NCI-H2107 treated with DMSO at 0.1 percent for 48 hours (cell line): ENCODE results near the gene DHRS7B.

Source experiments
- DNase-seq: peaks from one replicate; lab custom pipeline; 2025; ENCODE audit not compliant: unreplicated experiment; lab: John Stamatoyannopoulos, UW

Gene DHRS7B

GRCh38 chr17:21233581-21234347, 107.0 kb downstream of the DHRS7B start:
- no peak for DNase-seq

GRCh38 chr17:21235921-21236320, 109.2 kb downstream of the DHRS7B start:
- DNase-seq: no peak

GRCh38 chr17:21239680-21240368, 113.1 kb downstream of the DHRS7B start:
- no peak for DNase-seq

GRCh38 chr17:21240369-21241055, 113.7 kb downstream of the DHRS7B start:
- no peak for DNase-seq
